NK-92 treated with Interleukin-12 subunit alpha and Interleukin-12 subunit beta, amount 100 ng/mL, for 24 hours (cell line): Measurements from ENCODE around the gene GIN1.
"Not testable (repeated sequence)": the region's sequence is repeated elsewhere in the genome, so short reads cannot be mapped to it uniquely, and the experiment has no call there.

Source experiments
- DNase-seq: peaks from one replicate; lab custom pipeline; 2025; lab: John Stamatoyannopoulos, UW

Gene GIN1

GRCh38 chr5:103109277-103109676 is 10.7 kb downstream of the GIN1 start:
- DNase-seq: no peak

GRCh38 chr5:103108086-103108485 is 11.9 kb downstream of the GIN1 start:
- DNase-seq: no peak

GRCh38 chr5:103102234-103102633 is 17.7 kb downstream of the GIN1 start:
- DNase-seq: no peak

GRCh38 chr5:103101079-103101750 is 18.7 kb downstream of the GIN1 start:
- no peak for DNase-seq

GRCh38 chr5:103098993-103099392 is 20.9 kb downstream of the GIN1 start:
- no peak for DNase-seq

- DNase-seq: no peak
These were observed 25.2 kb downstream of the GIN1 start for GRCh38 chr5:103094737-103095136.

- no peak for DNase-seq
These were observed 26.2 kb downstream of the GIN1 start for GRCh38 chr5:103093727-103094126.

GRCh38 chr5:103092676-103093075 is 27.3 kb downstream of the GIN1 start:
- DNase-seq: no peak

GRCh38 chr5:103090791-103091190 is 29.1 kb downstream of the GIN1 start:
- DNase-seq: no peak

GRCh38 chr5:103089272-103089671 is 30.7 kb downstream of the GIN1 start:
- DNase-seq: no peak

GRCh38 chr5:103086547-103086946 is 33.4 kb downstream of the GIN1 start:
- no peak for DNase-seq

GRCh38 chr5:103079796-103080195 is 40.1 kb downstream of the GIN1 start:
- no peak for DNase-seq

GRCh38 chr5:103075442-103075841 is 44.5 kb downstream of the GIN1 start:
- DNase-seq: no peak

GRCh38 chr5:103073500-103073899 is 46.4 kb downstream of the GIN1 start:
- DNase-seq: not testable (repeated sequence)

GRCh38 chr5:103066326-103066725 is 53.6 kb downstream of the GIN1 start:
- no peak for DNase-seq

GRCh38 chr5:103060424-103060954 is 59.4 kb downstream of the GIN1 start:
- no peak for DNase-seq

GRCh38 chr5:103059525-103059924 is 60.4 kb downstream of the GIN1 start:
- no peak for DNase-seq

- DNase-seq: no peak
These were observed 62.5 kb downstream of the GIN1 start for GRCh38 chr5:103057208-103058130.

GRCh38 chr5:103046706-103047105 is 73.2 kb downstream of the GIN1 start:
- DNase-seq: not testable (repeated sequence)

GRCh38 chr5:103041071-103041676 is 78.8 kb downstream of the GIN1 start:
- DNase-seq: no peak

GRCh38 chr5:103037673-103038455 is 82.1 kb downstream of the GIN1 start:
- no peak for DNase-seq

- DNase-seq: no peak
These were observed 83.3 kb downstream of the GIN1 start for GRCh38 chr5:103036601-103037000.
